Chondrocyte (in vitro differentiated cells): ENCODE measurements around the gene CNTNAP5. TPM values are rescaled to one million over a fixed set of nuclear protein-coding genes. Genes with fewer than 3 reads are reported as not detected.

Source experiments
- DNase-seq: peaks from one replicate; pipeline ENCODE4 v3.0.0; 2021; ENCODE audit warnings: mixed read lengths, low spot score
- H3K27ac Mint-ChIP-seq: one replicate; pipeline ENCODE4 v1.8.0; 2021; ENCODE audit warnings: mild to moderate bottlenecking, moderate library complexity, mixed read lengths; ENCODE audit not compliant: unreplicated experiment
- H3K27me3 Mint-ChIP-seq: 2 replicates; pipeline ENCODE4 v1.8.0; 2021; ENCODE audit warnings: low read depth, mixed read lengths
- H3K36me3 Mint-ChIP-seq: 2 replicates; pipeline ENCODE4 v1.8.0; 2021; ENCODE audit warnings: low read depth, mixed read lengths
- H3K4me1 Mint-ChIP-seq: 2 replicates; pipeline ENCODE4 v1.8.0; 2021; ENCODE audit warnings: low read depth, mild to moderate bottlenecking, mixed read lengths
- H3K4me3 Mint-ChIP-seq: one replicate; pipeline ENCODE4 v1.8.0; 2021; ENCODE audit warnings: mild to moderate bottlenecking, moderate library complexity, mixed read lengths; ENCODE audit not compliant: unreplicated experiment
- H3K9me3 Mint-ChIP-seq: 2 replicates; pipeline ENCODE4 v1.8.0; 2021; ENCODE audit warnings: low read depth, mixed read lengths
- CTCF ChIP-seq: fragments of 200-600 bp; sonication (generic); IDR thresholded peaks from 2 replicates; pipeline ENCODE4 v1.5.0; 2021; ENCODE audit warnings: antibody characterized with exemption, mild to moderate bottlenecking, moderate library complexity
- total RNA-seq: library from RNA; stranded (reverse); gene quantifications from 3 replicates; pipeline ENCODE4 v1.2.1, GENCODE V29; 2021

The CNTNAP5 gene
- total RNA-seq, 1 donor from 2014 or later, result not detected

- Mint-ChIP-seq H3K4me1 (no peaks in the 10 kb centered on the region), H3K27me3 (no peaks in the 10 kb centered on the region), H3K9me3 (no peaks in the 10 kb centered on the region), H3K36me3 (no peaks in the 10 kb centered on the region), H3K27ac (no peak overlapping the region), H3K4me3 (no peak overlapping the region)
- no peak for DNase-seq
- TF ChIP-seq CTCF, result no peak
These were observed 298.2 kb downstream of the CNTNAP5 start for GRCh38 chr2:124323321-124323720.

GRCh38 chr2:124325667-124326440, 300.8 kb downstream of the CNTNAP5 start:
- peaks cover 6% of the 10 kb centered on the region for H3K27me3 Mint-ChIP-seq
- H3K9me3 Mint-ChIP-seq, result no peaks in the 10 kb centered on the region
- H3K4me3 Mint-ChIP-seq, result no peak overlapping the region
- DNase-seq, result no peak
- H3K36me3 Mint-ChIP-seq, result no peaks in the 10 kb centered on the region
- no peaks in the 10 kb centered on the region for H3K4me1 Mint-ChIP-seq
- H3K27ac Mint-ChIP-seq, result no peak overlapping the region
- peak; percentile 44 for TF ChIP-seq CTCF

- Mint-ChIP-seq H3K27ac (no peak overlapping the region), H3K9me3 (no peaks in the 10 kb centered on the region), H3K36me3 (no peaks in the 10 kb centered on the region), H3K4me1 (no peaks in the 10 kb centered on the region), H3K4me3 (no peak overlapping the region), H3K27me3 (peaks cover 6% of the 10 kb centered on the region)
- no peak for TF ChIP-seq CTCF
- no peak for DNase-seq
These were observed 302.2 kb downstream of the CNTNAP5 start for GRCh38 chr2:124327303-124327702.

DNA sequence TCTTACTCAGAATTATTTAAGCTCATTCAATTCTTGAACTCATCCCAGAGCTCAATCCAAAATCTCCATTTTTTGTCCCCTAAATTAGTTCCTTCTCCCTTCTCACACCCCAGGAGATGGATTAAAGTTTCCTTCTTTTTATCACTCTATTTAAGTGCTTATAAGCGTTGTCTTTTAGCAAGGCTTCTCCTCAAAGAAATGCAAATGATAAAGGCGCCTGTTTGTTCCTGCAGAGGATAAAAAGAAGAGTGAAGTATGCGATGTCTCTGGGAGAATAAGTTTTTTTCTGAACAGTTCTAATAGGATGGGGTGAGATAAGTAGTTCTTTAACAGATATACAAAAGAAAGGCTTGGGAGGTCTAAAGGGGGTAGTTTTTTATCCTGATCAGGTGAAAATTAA, 303.3 kb downstream of the CNTNAP5 start:
- no peak for TF ChIP-seq CTCF
- Mint-ChIP-seq H3K9me3 (no peaks in the 10 kb centered on the region), H3K27ac (no peak overlapping the region), H3K4me3 (no peak overlapping the region), H3K27me3 (peaks cover 8% of the 10 kb centered on the region), H3K36me3 (no peaks in the 10 kb centered on the region), H3K4me1 (no peaks in the 10 kb centered on the region)
- no peak for DNase-seq

DNA sequence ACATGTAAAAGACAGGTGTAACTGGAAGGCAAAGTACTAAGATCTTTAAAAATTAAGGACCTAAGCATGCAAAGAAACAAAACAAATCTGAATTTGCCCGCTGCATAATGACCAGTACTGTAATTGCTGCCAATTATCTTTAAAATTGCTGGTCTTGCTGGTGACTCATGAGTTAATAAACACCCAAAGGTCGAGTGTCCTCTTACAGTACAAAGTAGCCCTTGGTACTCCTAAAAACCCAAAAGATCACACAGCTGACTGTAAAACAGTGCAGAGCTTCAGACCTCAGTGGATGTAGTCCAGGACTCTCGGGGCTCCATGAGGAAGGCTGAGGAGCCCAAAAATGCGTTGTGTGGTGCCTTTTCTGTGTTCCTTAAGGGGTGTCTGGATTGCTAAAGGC, 308.7 kb downstream of the CNTNAP5 start:
- Mint-ChIP-seq H3K4me3 (no peak overlapping the region), H3K4me1 (no peaks in the 10 kb centered on the region)
- TF ChIP-seq CTCF, result no peak

More for the DNA sequence above, 308.7 kb downstream of the CNTNAP5 start:
- H3K9me3 Mint-ChIP-seq, result peaks cover 6% of the 10 kb centered on the region
- no peak for DNase-seq
- H3K27me3 Mint-ChIP-seq, result peaks cover 7% of the 10 kb centered on the region
- H3K27ac Mint-ChIP-seq, result no peak overlapping the region
- no peaks in the 10 kb centered on the region for H3K36me3 Mint-ChIP-seq
